Urothelium cell line (cell line): Measurements from ENCODE around the gene STRIP2.
"Not testable (repeated sequence)": the region's sequence is repeated elsewhere in the genome, so short reads cannot be mapped to it uniquely, and the experiment has no call there.

ENCODE experiments used
- DNase-seq: peaks from one replicate; pipeline ENCODE4 v3.0.0; 2011; ENCODE audit warnings: low spot score, mixed read lengths
- FAIRE-seq: peaks from 2 replicates; lab custom pipeline; 2011; peaks lifted over from hg19 to GRCh38; lab: Jason Lieb, UNC

The STRIP2 gene

DNA sequence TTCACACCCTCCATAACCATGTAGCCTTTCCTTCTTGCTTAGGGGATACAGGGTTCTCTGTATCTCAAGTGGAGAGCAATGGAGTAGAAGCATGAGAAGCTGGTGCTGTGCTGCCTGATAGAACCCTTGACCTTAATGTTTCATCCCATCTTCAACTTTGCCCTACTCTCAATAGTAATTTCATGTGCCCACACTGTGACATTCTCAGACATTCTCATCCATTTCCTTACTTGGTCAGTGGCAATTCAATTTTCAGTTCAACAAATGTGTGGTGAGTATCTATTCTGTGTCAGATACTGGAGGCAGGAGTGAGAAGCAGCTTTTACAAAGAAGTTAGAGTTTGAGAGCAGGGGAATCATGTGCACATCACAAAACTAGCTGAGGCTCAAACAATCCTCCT lies 16.1 kb downstream of the STRIP2 start:
- FAIRE-seq (no peak), DNase-seq (no peak)

DNA sequence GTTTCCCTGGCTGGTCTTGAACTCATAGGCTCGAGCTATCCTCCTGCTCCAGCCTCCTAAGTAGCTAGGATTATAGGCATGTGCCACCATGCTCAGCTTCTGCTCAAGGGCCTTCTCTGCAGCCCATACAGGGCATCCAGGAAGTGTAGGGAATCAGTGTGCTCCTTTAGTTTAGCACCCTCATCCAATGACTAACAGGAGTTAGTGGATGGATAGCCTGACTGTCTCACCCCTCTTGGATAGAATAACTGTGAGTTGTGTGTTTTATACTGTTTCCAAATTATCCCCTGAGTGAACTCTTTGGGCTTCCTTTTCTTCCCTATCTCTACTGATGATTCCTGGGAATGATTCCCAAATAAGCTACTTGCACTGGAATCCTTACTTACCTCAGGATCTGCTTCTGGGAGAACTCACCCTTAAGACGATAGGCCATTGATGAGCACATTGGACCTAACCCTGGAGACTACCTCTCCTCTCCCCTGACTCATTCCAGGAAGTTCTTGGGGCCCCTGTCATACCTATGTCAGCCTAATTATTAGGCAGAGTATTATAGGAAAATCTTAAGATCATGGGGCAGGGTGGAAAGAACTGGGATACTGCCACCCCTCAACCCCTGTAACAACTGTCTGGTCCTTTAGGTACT lies 18.5 kb downstream of the STRIP2 start:
- FAIRE-seq = no peak
- DNase-seq = no peak

DNA sequence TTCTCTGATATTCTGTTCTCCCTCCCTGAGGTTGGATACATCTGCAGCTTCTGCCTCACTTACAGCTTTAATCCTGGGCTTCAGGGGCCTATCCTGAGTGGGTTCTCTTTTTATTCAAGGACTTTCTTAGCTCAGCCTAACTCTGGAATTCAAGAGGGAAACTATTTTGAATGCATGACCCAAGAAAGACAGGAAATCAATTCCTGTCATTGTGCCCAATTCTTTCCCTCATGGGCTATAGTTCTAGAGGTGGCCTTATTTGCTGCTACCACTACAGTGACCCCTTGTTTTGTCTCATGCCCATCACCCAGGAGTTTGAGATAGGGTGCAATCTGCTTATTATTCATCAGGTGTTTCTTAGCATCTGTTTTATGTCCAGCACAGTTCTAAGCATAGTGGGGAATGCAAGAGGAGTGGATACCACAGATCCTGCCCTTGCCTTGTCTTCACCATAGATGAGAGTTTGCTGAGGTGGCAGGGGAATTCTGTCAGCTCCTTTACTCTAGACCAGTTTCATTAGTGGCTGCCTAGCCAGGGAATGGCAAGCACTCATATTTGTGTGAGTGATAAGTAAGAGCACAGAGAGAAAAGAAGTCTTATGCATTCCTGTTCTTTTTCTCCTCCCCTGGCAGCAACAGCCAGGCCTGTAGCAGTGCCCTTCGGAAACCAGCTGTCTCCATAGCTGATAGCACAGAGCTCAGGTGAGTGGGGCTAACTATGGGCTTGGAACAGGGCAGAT lies 19.4 kb downstream of the STRIP2 start:
- FAIRE-seq (no peak), DNase-seq (no peak)

DNA sequence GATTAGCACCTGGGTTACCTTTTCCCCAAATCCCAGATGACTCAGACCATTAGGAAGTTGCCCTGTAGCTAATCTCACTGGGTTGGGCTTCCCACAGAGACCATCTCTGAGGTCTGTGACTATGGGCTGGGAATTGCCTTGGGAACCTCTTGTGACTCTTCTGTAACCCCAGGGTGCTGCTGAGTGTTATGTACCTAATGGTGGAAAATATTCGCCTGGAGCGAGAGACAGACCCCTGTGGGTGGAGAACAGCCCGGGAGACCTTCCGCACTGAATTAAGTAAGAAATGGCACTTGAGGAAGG lies 20.0 kb downstream of the STRIP2 start:
- FAIRE-seq (no peak), DNase-seq (no peak)

DNA sequence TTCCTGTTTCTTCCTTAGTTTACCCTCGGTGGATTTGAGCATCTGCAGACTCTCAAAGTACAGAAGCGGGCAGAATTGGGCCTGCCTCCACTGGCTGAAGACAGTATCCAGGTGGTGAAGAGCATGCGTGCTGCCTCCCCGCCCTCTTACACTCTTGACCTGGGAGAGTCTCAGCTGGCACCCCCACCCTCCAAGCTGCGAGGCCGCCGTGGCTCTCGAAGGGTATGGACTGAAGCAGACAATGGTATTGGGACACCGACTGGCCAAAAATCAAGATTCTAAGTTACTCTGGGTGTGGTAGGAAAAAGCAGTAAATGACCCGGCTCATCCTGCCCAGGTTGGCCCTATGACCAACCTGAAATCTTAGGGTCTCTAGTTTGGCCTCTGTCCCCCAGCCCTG lies 22.2 kb downstream of the STRIP2 start:
- DNase-seq (no peak), FAIRE-seq (no peak)

DNA sequence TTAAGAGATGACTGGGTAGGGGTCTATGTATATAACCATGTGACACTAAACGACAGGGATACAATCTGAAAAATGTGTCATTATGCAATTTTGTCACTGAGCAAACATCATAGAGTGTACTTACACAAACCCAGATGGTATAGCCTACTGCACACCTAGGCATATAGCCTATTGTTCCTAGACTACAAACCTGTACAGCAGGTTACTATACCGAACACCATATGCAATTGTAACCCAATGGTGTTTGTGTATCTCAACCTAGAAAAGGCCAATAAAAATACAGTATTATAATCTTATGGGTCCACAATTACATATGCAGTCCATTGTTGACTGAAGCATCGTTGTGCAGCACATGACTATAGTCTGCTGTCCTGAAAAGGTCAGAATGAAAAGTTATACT lies 22.9 kb downstream of the STRIP2 start:
- no peak for DNase-seq
- FAIRE-seq = no peak

DNA sequence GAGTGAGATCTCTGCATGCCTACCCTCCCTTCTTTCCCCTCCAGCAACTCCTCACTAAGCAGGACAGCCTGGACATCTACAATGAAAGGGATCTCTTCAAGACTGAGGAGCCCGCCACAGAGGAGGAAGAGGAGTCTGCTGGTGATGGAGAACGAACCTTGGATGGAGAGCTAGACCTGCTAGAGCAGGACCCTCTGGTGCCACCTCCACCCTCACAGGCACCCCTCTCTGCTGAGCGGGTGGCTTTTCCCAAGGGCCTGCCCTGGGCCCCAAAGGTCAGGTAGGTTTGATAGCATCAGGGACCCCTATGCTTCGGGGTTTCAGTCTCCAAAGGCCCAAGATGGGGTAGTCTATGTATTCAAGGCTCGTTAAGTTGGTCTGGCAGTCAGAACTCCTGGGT lies 23.9 kb downstream of the STRIP2 start:
- no peak for DNase-seq
- FAIRE-seq = no peak

DNA sequence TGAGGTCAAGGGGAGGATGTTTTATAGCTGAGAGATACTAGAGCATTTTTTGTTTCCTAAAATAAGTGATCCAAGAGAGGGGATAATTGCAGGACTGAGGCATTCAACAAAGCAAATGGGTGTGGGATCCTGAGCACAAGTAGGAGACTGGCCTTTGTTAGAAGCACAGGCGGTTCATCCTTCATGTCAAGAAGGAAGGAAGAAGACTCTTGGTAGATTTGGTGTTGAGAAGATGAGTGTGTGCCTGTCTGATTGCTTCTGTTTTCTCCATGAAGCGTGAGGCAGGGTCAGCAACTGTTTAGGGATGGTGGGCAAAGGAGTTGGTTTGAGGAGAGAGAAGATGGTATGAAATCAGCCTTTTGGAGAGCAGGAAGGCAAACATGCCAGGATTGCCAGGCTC lies 27.6 kb downstream of the STRIP2 start:
- FAIRE-seq = no peak
- no peak for DNase-seq

DNA sequence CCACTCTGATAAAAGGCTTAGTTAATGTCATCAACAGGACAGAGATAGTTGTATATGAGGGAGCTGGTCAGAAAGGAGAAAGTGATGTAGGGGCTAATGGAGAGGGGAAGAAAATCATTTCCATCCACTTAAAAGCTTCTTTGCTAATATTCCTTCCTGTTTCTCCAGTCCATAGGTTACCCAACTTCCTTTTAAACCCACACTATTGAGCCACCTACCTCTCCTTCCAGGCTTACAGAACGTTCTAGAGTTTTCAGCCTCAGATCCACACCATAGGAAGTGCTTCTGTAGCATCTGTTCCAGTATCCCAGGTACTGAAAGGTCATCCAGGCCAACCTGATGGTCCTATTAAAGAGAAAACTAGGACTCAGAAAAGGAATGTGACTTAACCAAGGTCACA lies 28.2 kb downstream of the STRIP2 start:
- FAIRE-seq = no peak
- no peak for DNase-seq

DNA sequence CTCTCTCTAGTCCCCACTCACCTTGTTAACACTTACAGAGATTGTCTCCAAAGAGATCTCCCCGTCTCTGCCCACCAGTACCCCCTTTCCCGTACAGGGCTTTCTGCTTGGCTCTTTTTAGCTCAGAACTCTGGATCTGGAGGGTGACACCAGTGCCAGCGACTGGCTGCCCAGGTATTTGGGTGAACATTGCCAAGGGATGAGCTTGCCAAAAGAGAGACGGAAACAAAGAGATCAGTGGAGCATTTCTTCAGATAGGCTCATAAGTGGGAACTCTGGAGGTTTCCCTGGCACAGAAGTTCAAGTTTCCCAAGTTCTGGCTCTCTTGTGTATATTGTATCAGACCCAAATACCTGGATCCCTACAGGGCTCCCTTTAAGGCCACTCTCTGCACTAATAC lies 30.0 kb downstream of the STRIP2 start:
- DNase-seq (no peak), FAIRE-seq (no peak)

DNA sequence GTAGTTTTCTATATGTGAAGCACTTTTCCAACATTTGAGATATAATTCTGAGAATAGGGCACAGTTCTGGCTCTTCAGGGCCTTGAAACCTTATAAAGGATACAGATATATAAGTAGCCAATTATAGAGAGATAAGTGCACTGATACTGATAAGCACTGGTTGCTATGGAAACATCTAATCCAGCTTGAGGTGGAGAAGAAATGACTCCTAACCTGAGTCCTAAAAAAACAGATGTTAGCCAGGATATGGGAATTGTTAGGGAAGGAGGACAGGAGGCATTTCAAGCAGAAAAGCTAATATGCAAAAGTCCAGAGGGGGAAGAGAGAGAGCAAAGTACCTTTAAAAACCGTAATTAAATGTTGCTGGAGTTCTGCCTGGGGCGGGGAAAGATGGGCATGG lies 30.8 kb downstream of the STRIP2 start:
- DNase-seq = no peak
- no peak for FAIRE-seq

DNA sequence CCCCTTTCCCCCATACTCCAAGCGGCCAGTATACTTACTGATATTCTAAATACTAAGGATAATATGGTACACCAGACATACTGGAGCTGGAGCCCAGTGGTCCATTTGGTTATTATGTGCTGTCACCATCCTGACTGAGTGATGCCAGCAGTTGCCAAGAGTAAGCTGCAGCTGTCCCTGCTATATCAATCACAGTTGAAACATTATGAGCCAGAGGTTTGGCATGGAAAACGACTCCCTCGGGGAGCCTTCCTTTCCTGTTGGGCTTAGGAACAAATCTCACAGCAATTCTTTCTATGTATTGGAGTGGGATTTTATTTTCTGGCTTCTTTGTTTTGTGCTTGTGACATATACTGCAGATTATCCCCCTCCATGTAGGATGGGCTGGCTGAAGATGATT lies 32.6 kb downstream of the STRIP2 start:
- no peak for FAIRE-seq
- DNase-seq = no peak

DNA sequence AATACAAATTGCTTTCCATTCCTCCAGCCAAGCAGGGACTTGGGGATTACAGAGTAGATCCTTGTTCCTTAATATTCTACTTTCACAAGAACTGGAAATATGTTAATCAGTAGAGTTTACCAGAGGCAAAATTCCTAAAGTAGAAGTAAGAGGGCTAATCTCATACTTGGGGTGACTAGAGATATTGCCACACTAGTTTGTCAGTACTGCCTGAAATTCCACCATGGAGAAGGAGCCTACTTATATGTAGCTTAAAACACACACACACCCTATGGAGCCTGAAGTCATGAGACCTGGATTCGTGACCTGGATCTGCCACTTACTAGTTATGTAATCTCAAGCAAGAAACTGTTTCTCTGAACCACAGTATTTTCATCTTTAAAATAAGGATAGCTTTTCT lies 33.9 kb downstream of the STRIP2 start:
- FAIRE-seq = no peak
- DNase-seq = no peak

DNA sequence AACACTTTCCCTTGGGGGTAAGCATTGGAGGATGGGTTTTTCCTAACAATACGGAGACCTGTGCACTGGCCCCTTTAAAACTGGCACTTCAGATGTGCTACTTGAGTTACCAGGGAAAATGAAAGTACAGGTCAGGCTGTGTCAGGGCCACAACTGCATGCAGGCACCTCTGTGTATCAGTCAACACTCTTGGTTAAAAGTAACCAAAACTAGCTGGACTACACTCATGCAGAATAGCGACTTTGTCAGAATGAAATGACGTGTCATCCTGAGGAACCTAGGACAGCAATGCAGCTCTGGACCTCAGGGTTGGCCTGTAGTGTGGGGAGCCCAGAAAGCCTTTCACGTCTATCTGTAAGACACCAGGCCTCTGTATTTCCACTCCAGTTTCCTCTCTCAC lies 34.3 kb downstream of the STRIP2 start:
- DNase-seq (no peak), FAIRE-seq (no peak)

DNA sequence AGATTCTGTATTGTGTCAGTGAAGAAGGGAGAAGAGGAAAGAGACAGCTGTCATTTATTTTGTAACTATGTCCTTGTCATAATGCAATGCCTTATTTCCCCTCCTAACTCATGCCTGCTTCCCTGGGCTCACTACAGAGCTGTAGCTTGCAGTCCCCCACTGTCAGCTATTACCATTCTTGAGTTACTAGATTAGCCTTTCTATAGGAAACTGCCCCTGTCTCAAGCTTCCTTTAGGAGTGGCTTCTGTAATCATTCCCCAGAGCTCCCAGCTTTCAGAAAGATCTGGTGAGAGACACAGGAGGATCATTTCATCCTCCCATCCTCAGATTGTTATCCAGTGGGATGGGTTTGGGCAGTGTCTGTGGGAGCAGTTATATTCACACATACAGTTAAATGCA lies 35.7 kb downstream of the STRIP2 start:
- DNase-seq (no peak), FAIRE-seq (no peak)

DNA sequence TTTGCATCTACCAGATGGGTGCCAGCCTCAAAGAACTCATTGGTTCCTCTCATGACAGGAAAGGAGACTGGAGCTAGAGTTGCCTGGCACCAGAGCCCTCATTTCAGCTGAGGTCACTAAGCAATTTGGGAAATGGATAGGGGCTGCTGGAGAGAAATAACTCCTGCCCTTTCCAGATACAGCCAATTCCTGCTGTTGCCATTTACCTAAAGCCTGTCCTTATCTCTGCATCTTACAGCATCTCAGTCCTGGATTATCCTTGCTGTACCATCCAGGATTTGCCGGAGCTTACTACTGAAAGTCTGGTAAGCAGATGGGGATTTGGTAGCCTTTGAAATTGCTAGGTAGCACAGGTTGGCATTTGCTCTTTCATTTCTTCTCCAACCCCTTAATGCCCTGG lies 36.2 kb downstream of the STRIP2 start:
- FAIRE-seq (no peak), DNase-seq (no peak)

DNA sequence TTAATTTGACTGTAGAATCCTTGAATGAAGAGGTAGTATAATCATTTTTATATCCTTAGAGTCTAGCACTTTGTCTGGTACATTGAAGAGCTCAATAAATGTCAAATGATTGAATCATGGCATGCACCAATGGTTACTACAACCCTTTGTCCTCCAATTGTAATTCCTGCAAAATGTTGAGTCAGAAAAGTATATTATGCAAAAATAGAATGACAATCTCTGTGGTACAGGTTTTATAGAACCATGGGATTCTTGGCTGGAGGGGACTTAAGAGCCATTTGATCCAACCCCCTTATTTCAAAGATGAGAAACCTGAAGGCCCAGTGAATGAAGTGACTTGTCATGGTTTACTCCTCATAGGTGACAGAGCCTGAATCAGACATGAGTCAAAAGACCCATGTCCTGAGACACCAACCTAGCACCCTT lies 37.2 kb downstream of the STRIP2 start:
- DNase-seq (no peak), FAIRE-seq (no peak)

DNA sequence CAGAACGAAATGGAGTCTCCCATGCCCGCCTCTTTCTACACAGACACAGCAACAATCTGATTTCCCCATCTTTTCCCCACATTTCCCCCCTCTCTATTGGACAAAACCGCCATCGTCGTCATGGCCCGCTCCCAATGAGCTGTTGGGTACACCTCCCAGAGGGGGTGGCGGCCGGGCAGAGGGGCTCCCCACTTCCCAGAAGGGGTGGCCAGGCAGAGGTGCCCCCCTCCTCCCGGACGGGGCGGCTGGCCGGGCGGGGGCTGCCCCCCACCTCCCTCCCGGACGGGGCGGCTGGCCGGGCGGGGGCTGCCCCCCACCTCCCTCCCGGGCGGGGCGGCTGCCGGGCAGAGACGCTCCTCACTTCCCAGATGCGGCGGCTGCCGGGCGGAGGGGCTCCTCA lies 41.7 kb downstream of the STRIP2 start:
- DNase-seq, FAIRE-seq: not testable (repeated sequence)

DNA sequence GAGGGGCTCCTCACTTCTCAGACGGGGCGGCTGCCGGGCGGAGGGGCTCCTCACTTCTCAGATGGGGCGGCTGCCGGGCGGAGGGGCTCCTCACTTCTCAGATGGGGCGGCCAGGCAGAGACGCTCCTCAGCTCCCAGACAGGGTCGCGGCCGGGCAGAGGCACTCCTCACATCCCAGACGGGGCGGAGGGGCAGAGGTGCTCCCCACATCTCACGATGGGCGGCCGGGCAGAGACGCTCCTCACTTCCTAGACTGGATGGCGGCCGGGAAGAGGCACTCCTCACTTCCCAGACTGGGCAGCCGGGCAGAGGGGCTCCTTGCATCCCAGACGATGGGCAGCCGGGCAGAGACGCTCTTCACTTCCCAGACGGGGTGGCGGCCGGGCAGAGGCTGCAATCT lies 42.2 kb downstream of the STRIP2 start:
- FAIRE-seq, DNase-seq: not testable (repeated sequence)

DNA sequence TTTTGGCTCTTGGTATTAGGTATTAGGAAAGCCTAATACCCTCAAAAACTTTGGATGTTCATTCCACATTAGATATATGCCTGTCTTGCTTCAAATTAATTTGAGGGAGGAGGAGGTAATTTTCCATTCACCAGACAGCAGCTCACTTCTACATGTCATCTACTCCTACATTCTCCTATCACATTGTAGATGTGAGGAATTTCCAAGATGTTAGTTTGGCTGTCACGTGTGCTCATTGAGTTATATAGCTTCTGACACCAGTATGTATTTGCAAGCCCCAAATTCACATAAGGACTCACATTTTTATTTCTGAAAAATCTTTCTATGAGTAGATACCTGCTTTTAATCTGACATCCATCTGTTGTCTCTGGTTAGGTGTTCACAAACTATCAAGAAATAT lies 45.6 kb downstream of the STRIP2 start:
- DNase-seq (no peak), FAIRE-seq (no peak)

DNA sequence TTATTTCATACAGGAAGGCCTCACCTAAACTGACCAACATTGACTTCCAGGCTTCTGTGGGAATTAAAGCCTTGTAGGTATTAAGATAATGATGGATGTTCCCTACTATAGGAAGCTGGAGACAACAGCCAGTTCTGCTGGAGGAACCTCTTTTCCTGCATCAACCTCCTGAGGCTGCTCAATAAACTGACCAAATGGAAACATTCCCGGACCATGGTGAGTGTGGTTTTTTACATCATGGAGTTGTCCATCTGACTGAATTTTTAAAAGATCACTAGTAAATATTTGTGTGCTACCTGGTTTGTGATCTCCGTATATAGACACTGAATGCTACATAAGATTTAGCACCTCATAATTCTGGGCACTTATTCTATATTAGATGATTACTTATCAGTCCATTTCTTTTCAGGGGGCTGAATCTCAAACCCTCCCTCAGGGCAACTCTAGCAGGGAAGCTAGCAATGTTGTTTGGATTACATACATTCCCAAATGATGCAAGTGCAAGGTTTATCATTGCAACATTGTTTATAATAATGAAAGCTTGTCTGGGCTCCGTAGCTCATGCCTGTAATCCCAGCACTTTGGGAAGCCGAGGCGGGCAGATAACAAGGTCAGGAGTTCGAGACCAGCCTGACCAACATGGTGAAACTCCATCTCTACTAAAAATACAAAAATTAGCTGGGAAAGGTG lies 46.6 kb downstream of the STRIP2 start:
- DNase-seq = no peak
- no peak for FAIRE-seq

DNA sequence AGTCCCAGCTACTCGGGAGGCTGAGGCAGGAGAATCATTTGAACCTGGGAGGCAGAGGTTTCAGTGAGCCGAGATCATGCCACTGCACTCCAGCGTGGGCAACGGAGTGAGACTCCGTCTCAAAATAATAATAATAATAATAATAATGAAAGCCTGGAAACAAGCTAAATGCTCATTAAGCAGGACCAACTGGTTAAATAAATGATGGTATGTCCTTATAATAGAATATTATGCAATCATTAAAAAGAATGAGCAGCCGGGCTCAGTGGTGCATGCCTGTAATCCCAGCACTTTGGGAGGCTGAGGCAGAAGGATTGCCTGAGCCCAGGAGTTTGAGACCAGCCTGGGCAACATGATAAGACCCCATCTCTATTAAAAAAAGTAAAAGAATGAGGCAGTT lies 47.1 kb downstream of the STRIP2 start:
- not testable (repeated sequence) for FAIRE-seq, DNase-seq
